Endothelial cell (in vitro differentiated cells): ENCODE measurements around the gene CFAP97. TPM values are rescaled to one million over a fixed set of nuclear protein-coding genes. Genes with fewer than 3 reads are reported as not detected.
"Not testable (repeated sequence)": the region's sequence is repeated elsewhere in the genome, so short reads cannot be mapped to it uniquely, and the experiment has no call there.

ENCODE experiments used
- DNase-seq: peaks from one replicate; pipeline ENCODE4 v3.0.0; 2021; ENCODE audit warnings: low spot score
- H3K27ac Mint-ChIP-seq: one replicate; pipeline ENCODE4 v1.8.0; 2021; ENCODE audit warnings: mixed read lengths, inconsistent platforms; ENCODE audit not compliant: unreplicated experiment
- H3K27me3 Mint-ChIP-seq: one replicate; pipeline ENCODE4 v1.8.0; 2021; ENCODE audit warnings: mild to moderate bottlenecking, moderate library complexity, mixed read lengths, inconsistent platforms; ENCODE audit not compliant: unreplicated experiment
- H3K36me3 Mint-ChIP-seq: one replicate; pipeline ENCODE4 v1.8.0; 2021; ENCODE audit warnings: mild to moderate bottlenecking, low read depth, mixed read lengths, inconsistent platforms; ENCODE audit not compliant: unreplicated experiment
- H3K4me1 Mint-ChIP-seq: one replicate; pipeline ENCODE4 v1.8.0; 2021; ENCODE audit warnings: mild to moderate bottlenecking, mixed read lengths, inconsistent platforms; ENCODE audit not compliant: unreplicated experiment
- H3K4me3 Mint-ChIP-seq: one replicate; pipeline ENCODE4 v1.8.0; 2021; ENCODE audit warnings: mild to moderate bottlenecking, mixed read lengths, inconsistent platforms; ENCODE audit not compliant: unreplicated experiment
- H3K9me3 Mint-ChIP-seq: one replicate; pipeline ENCODE4 v1.8.0; 2021; ENCODE audit warnings: mixed read lengths, inconsistent platforms; ENCODE audit not compliant: unreplicated experiment
- total RNA-seq: library from RNA; stranded (reverse); fragmentation: NEBNext Ultra II Directional; extraction: Animal tissue kit (Norgen Biotek cat#: 25700); gene quantifications from one replicate; pipeline ENCODE4 v1.2.1, GENCODE V29; 2021; ENCODE audit not compliant: unreplicated experiment
- TF ChIP-seq, protein P1 (sequence below): fragments of 200-600 bp; sonication (generic); IDR thresholded peaks from one replicate; pipeline ENCODE4 v1.5.0; 2021; ENCODE audit warnings: antibody characterized with exemption; ENCODE audit not compliant: unreplicated experiment

The CFAP97 gene
- total RNA-seq, 1 donor from 2014 or later: 18.2 TPM

DNA sequence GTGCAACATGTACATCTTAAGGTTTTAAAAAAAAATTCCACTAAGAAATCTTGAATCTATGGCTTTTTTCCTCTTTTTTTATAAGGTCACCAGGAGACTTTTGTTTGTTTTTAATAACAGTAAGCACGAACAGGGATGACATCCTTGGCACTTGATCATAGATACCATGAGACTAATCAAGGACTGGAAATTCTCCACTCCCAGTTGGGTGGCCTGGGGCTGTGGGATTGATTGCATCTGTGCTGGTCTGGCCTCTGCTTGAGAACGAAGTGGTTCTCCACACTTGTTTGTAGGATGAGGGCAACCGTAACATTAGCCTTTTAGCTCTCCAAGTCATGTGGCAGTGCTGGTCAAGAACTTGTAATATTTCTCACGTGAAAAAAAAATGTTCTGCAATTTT is 41.0 kb upstream of the CFAP97 start:
- TF ChIP-seq, protein P1, sequence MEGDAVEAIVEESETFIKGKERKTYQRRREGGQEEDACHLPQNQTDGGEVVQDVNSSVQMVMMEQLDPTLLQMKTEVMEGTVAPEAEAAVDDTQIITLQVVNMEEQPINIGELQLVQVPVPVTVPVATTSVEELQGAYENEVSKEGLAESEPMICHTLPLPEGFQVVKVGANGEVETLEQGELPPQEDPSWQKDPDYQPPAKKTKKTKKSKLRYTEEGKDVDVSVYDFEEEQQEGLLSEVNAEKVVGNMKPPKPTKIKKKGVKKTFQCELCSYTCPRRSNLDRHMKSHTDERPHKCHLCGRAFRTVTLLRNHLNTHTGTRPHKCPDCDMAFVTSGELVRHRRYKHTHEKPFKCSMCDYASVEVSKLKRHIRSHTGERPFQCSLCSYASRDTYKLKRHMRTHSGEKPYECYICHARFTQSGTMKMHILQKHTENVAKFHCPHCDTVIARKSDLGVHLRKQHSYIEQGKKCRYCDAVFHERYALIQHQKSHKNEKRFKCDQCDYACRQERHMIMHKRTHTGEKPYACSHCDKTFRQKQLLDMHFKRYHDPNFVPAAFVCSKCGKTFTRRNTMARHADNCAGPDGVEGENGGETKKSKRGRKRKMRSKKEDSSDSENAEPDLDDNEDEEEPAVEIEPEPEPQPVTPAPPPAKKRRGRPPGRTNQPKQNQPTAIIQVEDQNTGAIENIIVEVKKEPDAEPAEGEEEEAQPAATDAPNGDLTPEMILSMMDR: no peak
- no peaks in the 10 kb centered on the region for H3K27me3 Mint-ChIP-seq
- peaks cover 6% of the 10 kb centered on the region for H3K36me3 Mint-ChIP-seq
- H3K4me3 Mint-ChIP-seq: no peak overlapping the region
- no peaks in the 10 kb centered on the region for H3K9me3 Mint-ChIP-seq
- H3K27ac Mint-ChIP-seq: no peak overlapping the region
- no peak for DNase-seq
- H3K4me1 Mint-ChIP-seq: no peaks in the 10 kb centered on the region

DNA sequence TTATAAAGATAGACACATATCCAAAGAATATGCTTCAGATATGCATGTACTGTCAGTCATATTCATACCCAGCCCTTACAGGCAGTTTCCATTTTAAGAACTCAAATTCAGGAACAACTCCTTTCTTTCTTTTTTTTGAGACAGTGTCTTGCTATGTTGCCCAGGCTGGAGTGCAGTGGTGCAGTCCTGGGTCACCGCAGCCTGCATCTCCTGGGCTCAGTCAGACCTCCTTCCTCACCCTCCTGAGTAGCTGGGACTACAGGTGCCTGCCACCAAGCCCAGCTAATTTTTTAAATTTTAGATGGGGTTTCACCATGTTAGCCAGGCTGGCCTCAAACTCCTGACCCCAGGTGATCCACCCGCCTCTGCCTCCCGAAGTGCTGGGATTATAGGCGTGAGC is 40.1 kb upstream of the CFAP97 start:
- H3K27ac Mint-ChIP-seq: no peak overlapping the region
- no peaks in the 10 kb centered on the region for H3K27me3 Mint-ChIP-seq
- H3K4me3 Mint-ChIP-seq: no peak overlapping the region
- H3K36me3 Mint-ChIP-seq: peaks cover 9% of the 10 kb centered on the region
- no peak for DNase-seq
- TF ChIP-seq, protein P1: no peak
- H3K9me3 Mint-ChIP-seq: no peaks in the 10 kb centered on the region
- H3K4me1 Mint-ChIP-seq: no peaks in the 10 kb centered on the region

DNA sequence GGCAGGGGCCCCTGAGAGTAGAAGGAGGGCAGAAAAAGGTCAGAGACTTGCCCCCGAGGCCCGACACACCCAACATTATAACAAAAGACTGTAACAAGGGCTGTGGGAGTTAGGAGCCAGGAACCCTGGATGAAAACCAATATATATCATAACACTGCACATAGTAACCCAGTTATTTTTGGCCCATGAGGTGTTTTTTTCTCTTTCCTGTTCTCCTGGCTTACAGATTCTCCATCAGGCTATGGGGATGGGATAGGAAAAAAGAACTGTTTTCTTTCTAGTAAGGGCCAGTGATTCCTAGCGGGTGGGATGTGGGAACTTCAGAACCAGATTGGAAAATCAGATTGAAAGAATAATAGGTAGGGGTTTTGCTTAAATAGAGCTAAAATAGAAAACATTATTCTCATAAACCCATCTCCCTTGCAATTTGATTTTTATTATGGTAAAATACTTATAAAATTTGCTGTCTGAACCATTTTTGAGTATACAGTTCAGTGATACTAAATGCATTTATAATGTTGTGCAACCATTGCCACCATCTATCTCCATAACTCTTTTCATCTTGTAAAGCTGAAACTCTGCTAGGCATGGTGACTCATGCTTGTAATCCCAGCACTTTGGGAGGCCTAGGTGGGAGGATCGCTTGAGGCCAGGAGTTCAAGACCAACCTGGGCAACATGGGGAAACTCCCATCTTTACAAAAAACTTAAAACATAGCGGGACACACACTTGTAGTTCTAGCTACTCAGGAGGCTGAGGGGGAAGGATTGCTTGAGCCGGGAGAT is 39.1 kb upstream of the CFAP97 start:
- Mint-ChIP-seq H3K27me3 (no peaks in the 10 kb centered on the region), H3K27ac (no peak overlapping the region), H3K36me3 (peaks cover 13% of the 10 kb centered on the region), H3K9me3 (no peaks in the 10 kb centered on the region), H3K4me3 (no peak overlapping the region), H3K4me1 (no peaks in the 10 kb centered on the region)
- no peak for DNase-seq
- TF ChIP-seq, protein P1: no peak

DNA sequence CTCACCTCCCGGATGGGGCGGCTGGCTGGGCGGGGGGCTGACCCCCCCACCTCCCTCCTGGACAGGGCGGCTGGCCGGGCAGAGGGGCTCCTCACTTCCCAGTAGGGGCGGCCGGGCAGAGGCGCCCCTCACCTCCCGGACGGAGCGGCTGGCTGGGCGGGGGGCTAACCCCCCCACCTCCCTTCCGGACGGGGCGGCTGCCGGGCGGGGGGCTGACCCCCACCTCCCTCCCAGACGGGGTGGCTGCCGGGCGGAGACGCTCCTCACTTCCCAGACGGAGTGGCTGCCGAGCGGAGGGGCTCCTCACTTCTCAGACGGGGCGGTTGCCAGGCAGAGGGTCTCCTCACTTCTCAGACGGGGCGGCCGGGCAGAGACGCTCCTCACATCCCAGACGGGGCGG is 36.7 kb upstream of the CFAP97 start:
- not testable (repeated sequence) for H3K9me3 Mint-ChIP-seq, H3K4me3 Mint-ChIP-seq, DNase-seq, H3K27me3 Mint-ChIP-seq, H3K4me1 Mint-ChIP-seq, H3K27ac Mint-ChIP-seq
- peaks cover 18% of the 10 kb centered on the region for H3K36me3 Mint-ChIP-seq

DNA sequence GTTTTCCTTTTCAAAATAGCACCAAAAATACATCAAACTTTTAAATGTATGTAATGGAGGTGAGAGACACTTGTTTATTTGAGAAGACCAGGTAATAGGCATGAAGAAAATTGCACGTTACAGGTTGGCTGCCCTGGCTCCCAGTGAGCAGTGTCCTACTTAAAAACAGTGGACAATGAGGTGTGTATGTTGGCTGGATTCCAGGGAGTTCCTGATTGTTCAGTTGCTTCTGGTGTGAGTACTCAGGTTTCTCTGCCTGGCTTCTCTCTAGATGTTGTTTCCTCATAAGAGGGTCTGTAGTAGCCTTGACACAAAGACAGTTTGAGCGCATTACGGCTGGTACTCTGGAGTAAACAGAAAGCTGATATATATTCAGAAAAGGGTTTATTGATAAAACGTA is 35.0 kb upstream of the CFAP97 start:
- TF ChIP-seq, protein P1: no peak
- peaks cover 5% of the 10 kb centered on the region for H3K4me1 Mint-ChIP-seq
- no peaks in the 10 kb centered on the region for H3K27me3 Mint-ChIP-seq
- no peak overlapping the region for H3K27ac Mint-ChIP-seq
- no peak overlapping the region for H3K4me3 Mint-ChIP-seq
- no peak for DNase-seq
- peaks cover 18% of the 10 kb centered on the region for H3K36me3 Mint-ChIP-seq
- no peaks in the 10 kb centered on the region for H3K9me3 Mint-ChIP-seq
